H1 (cell line): Measurements from ENCODE around the gene SLC1A4. TPM values are rescaled to one million over a fixed set of nuclear protein-coding genes. Genes with fewer than 3 reads are reported as not detected.

Experiments used
- CTCF ChIA-PET: fragments of 300-600 bp; sonication (Branson Sonifier 250); formaldehyde crosslinking; loops from one replicate; lab custom pipeline; 2021; ENCODE audit not compliant: partially characterized antibody; lab: Charles Lee
- POLR2A ChIA-PET: fragments of 300-600 bp; sonication (Branson Sonifier 250); formaldehyde crosslinking; loops from one replicate; lab custom pipeline; 2021; ENCODE audit warnings: inconsistent platforms; ENCODE audit not compliant: partially characterized antibody; lab: Charles Lee
- DNase-seq, 2 experiments: peaks; one replicate each; pipeline versions ENCODE4 v3.0.0 to v3.0.0-alpha.2; 2010 to 2022; ENCODE audit warnings: low spot score in 2 of 2, low read depth in 1 of 2, mixed read lengths in 1 of 2
- FAIRE-seq: peaks from 2 replicates; lab custom pipeline; 2011; peaks lifted over from hg19 to GRCh38; lab: Jason Lieb, UNC
- H2AFZ ChIP-seq: 2 replicates; pipeline ENCODE4 v1.8.1; 2012; ENCODE audit warnings: low read length, inconsistent platforms
- H2AK5ac ChIP-seq: 2 replicates; pipeline ENCODE4 v1.6.1; 2013; ENCODE audit warnings: low read depth, low read length
- H2BK120ac ChIP-seq: replicated peaks from 2 replicates; pipeline ENCODE3; 2013; ENCODE audit warnings: low read depth, low read length, inconsistent platforms
- H2BK12ac ChIP-seq: 2 replicates; pipeline ENCODE4 v1.6.1; 2013; ENCODE audit warnings: low read depth, low read length
- H2BK15ac ChIP-seq: 2 replicates; pipeline ENCODE4 v1.6.1; 2013; ENCODE audit warnings: low read length
- H2BK20ac ChIP-seq: 2 replicates; pipeline ENCODE4 v1.6.1; 2013; ENCODE audit warnings: low read length
- H2BK5ac ChIP-seq: 2 replicates; pipeline ENCODE4 v1.6.1; 2013; ENCODE audit warnings: low read depth, low read length
- H3K14ac ChIP-seq: 2 replicates; pipeline ENCODE4 v1.6.1; 2013; ENCODE audit warnings: inconsistent platforms; ENCODE audit not compliant: insufficient read length
- H3K18ac ChIP-seq: 2 replicates; pipeline ENCODE4 v1.6.1; 2013; ENCODE audit warnings: low read length; ENCODE audit errors: extremely low read depth
- H3K23ac ChIP-seq: 2 replicates; pipeline ENCODE4 v1.6.1; 2013; ENCODE audit warnings: inconsistent platforms; ENCODE audit not compliant: insufficient read length
- H3K23me2 ChIP-seq: 2 replicates; pipeline ENCODE4 v1.6.1; 2013; ENCODE audit warnings: low read depth, low read length
- H3K27ac ChIP-seq: 2 replicates; pipeline ENCODE4 v1.6.1; 2011; ENCODE audit warnings: low read depth, low read length, inconsistent platforms
- H3K27me3 ChIP-seq, 4 experiments: replicated peaks in 1 of 4; 1 replicate in 1 of 4; 2 replicates in 3 of 4; pipeline versions ENCODE4 v1.6.1 to v1.8.1; 2011 to 2013; ENCODE audit warnings: low read length in 3 of 4, mild to moderate bottlenecking in 3 of 4, inconsistent platforms in 2 of 4, mixed read lengths in 2 of 4, moderate library complexity in 1 of 4; ENCODE audit not compliant: control insufficient read depth in 3 of 4, insufficient read depth in 3 of 4; ENCODE audit errors: extremely low read depth in 1 of 4
- H3K36me3 ChIP-seq, 4 experiments: 2 replicates each; pipeline versions ENCODE4 v1.6.1 to v1.8.1; 2011 to 2013; ENCODE audit warnings: mild to moderate bottlenecking in 4 of 4, low read length in 3 of 4, moderate library complexity in 2 of 4, control low read depth in 1 of 4, inconsistent platforms in 1 of 4; ENCODE audit not compliant: insufficient read depth in 4 of 4, control insufficient read depth in 2 of 4
- H3K4ac ChIP-seq: replicated peaks from 2 replicates; pipeline ENCODE3; 2013; ENCODE audit warnings: low read length, low read depth, mixed read lengths, inconsistent platforms; ENCODE audit not compliant: insufficient read length
- H3K4me1 ChIP-seq, 4 experiments: replicated peaks in 1 of 4; 1 replicate in 1 of 4; 2 replicates in 3 of 4; pipeline versions ENCODE4 v1.6.1 to v1.8.1; 2011 to 2013; ENCODE audit warnings: low read length in 3 of 4, inconsistent platforms in 2 of 4, mixed read lengths in 1 of 4; ENCODE audit not compliant: insufficient read depth in 4 of 4, control insufficient read depth in 3 of 4
- H3K4me2 ChIP-seq, 2 experiments: 2 replicates each; pipeline versions ENCODE4 v1.6.1 to v1.8.1; 2011 to 2013; ENCODE audit warnings: low read depth in 2 of 2, low read length in 2 of 2, control low read depth in 1 of 2, inconsistent platforms in 1 of 2, mild to moderate bottlenecking in 1 of 2; ENCODE audit not compliant: insufficient read depth in 1 of 2
- H3K4me3 ChIP-seq, 4 experiments: fragments of 200-600, 300-600 bp in 1 of 4; sonication (generic), shearing (Covaris generic), sonication (Bioruptor Twin) in 1 of 4; 2 replicates each; pipeline versions ENCODE4 v1.5.1 to v1.8.1; 2011 to 2016; ENCODE audit warnings: low read length in 4 of 4, low read depth in 3 of 4, control low read depth in 2 of 4, inconsistent platforms in 2 of 4, mild to moderate bottlenecking in 2 of 4, mixed read lengths in 1 of 4, moderate library complexity in 1 of 4; ENCODE audit not compliant: insufficient read depth in 2 of 4; ENCODE audit errors: extremely low read depth in 1 of 4
- H3K56ac ChIP-seq: replicated peaks from 2 replicates; pipeline ENCODE3; 2013; ENCODE audit warnings: low read depth, mild to moderate bottlenecking, mixed read lengths, low read length, inconsistent platforms; ENCODE audit not compliant: insufficient read length
- H3K79me1 ChIP-seq: 2 replicates; pipeline ENCODE4 v1.6.1; 2013; ENCODE audit warnings: low read depth, low read length, control low read depth
- H3K79me2 ChIP-seq, 2 experiments: 2 replicates each; pipeline versions ENCODE4 v1.6.1 to v1.8.1; 2012 to 2013; ENCODE audit warnings: low read length in 2 of 2, mild to moderate bottlenecking in 2 of 2, inconsistent platforms in 1 of 2; ENCODE audit not compliant: insufficient read depth in 2 of 2, control insufficient read depth in 1 of 2
- H3K9ac ChIP-seq, 4 experiments: replicated peaks in 1 of 4; 1 replicate in 1 of 4; 2 replicates in 3 of 4; pipeline versions ENCODE4 v1.6.1 to v1.8.1; 2011 to 2013; ENCODE audit warnings: low read depth in 3 of 4, low read length in 3 of 4, control low read depth in 2 of 4, mild to moderate bottlenecking in 2 of 4, moderate library complexity in 2 of 4, inconsistent platforms in 1 of 4; ENCODE audit errors: extremely low read depth in 1 of 4
- H3K9me3 ChIP-seq, 2 experiments: 2 replicates each; pipeline versions ENCODE4 v1.6.1 to v1.8.1; 2012 to 2013; ENCODE audit warnings: mild to moderate bottlenecking in 2 of 2, moderate library complexity in 2 of 2, control low read depth in 1 of 2, inconsistent platforms in 1 of 2, low read depth in 1 of 2, low read length in 1 of 2, mixed read lengths in 1 of 2; ENCODE audit not compliant: insufficient read depth in 2 of 2
- H4K20me1 ChIP-seq, 2 experiments: replicated peaks in 1 of 2; 2 replicates each; pipeline versions ENCODE3 to v1.8.1; 2011 to 2013; ENCODE audit warnings: inconsistent platforms in 2 of 2, low read length in 2 of 2, mild to moderate bottlenecking in 1 of 2; ENCODE audit not compliant: insufficient read depth in 2 of 2, control insufficient read depth in 1 of 2
- H4K5ac ChIP-seq: 2 replicates; pipeline ENCODE4 v1.6.1; 2013; ENCODE audit warnings: low read length, low read depth, mixed read lengths, inconsistent platforms; ENCODE audit not compliant: insufficient read length
- H4K8ac ChIP-seq: 2 replicates; pipeline ENCODE4 v1.8.0; 2013; ENCODE audit warnings: mild to moderate bottlenecking, moderate library complexity, low read length, inconsistent platforms; ENCODE audit not compliant: insufficient read depth; ENCODE audit errors: extremely low read depth
- H4K91ac ChIP-seq: replicated peaks from 2 replicates; pipeline ENCODE3; 2013; ENCODE audit warnings: low read length, mixed read lengths, inconsistent platforms; ENCODE audit not compliant: insufficient read length
- ASH2L ChIP-seq: fragments of 200-600, 300-600 bp; sonication (generic); IDR thresholded peaks from one replicate; pipeline ENCODE4 v1.7.1; 2017; ENCODE audit warnings: low read length
- CHD1 ChIP-seq: IDR thresholded peaks from 2 replicates; pipeline ENCODE4 v1.6.1; 2012; ENCODE audit warnings: low read depth, low read length, improper control_type of control experiment
- CHD2 ChIP-seq: IDR thresholded peaks from 2 replicates; pipeline ENCODE4 v1.6.1; 2012; ENCODE audit warnings: low read length, improper control_type of control experiment
- EZH2 ChIP-seq: fragments of 200-600 bp; sonication (generic); IDR thresholded peaks from 2 replicates; pipeline ENCODE4 v1.7.1; 2012; ENCODE audit warnings: low read depth, mild to moderate bottlenecking, moderate library complexity, low read length, inconsistent platforms; ENCODE audit not compliant: severe bottlenecking
- KDM1A ChIP-seq: fragments of 200-600, 300-600 bp; sonication (generic); IDR thresholded peaks from 2 replicates; pipeline ENCODE4 v1.7.1; 2016; ENCODE audit warnings: mild to moderate bottlenecking, low read length, borderline replicate concordance
- KDM4A ChIP-seq: IDR thresholded peaks from one replicate; pipeline ENCODE4 v1.7.1; 2012; ENCODE audit warnings: low read depth, mild to moderate bottlenecking, moderate library complexity, low read length, inconsistent platforms; ENCODE audit not compliant: severe bottlenecking
- NANOG ChIP-seq: IDR thresholded peaks from 2 replicates; pipeline ENCODE4 v1.6.1; 2011; ENCODE audit warnings: low read length, low read depth, mild to moderate bottlenecking, inconsistent platforms; ENCODE audit not compliant: insufficient read depth, poor library complexity, severe bottlenecking
- PHF8 ChIP-seq: fragments of 200-600 bp; sonication (generic); conservative IDR thresholded peaks from 2 replicates; pipeline ENCODE4 v1.7.1; 2012; ENCODE audit warnings: low read depth, mild to moderate bottlenecking, inconsistent platforms, low read length, moderate library complexity
- POLR2A ChIP-seq, 2 experiments: IDR thresholded peaks; 1 replicate in 1 of 2; 2 replicates in 1 of 2; pipeline ENCODE4 v1.6.1; 2011; ENCODE audit warnings: low read depth in 2 of 2, low read length in 2 of 2, mild to moderate bottlenecking in 2 of 2; ENCODE audit errors: control extremely low read depth in 1 of 2
- RAD21 ChIP-seq, 2 experiments: IDR thresholded peaks in 1 of 2; conservative IDR thresholded peaks in 1 of 2; 2 replicates each; pipeline ENCODE4 v1.6.1; 2011; ENCODE audit warnings: low read depth in 2 of 2, low read length in 2 of 2, improper control_type of control experiment in 1 of 2, inconsistent platforms in 1 of 2, mild to moderate bottlenecking in 1 of 2, moderate library complexity in 1 of 2
- RXRA ChIP-seq: IDR thresholded peaks from 2 replicates; pipeline ENCODE4 v1.6.1; 2011; ENCODE audit warnings: low read depth, mild to moderate bottlenecking, low read length, moderate library complexity; ENCODE audit not compliant: insufficient read depth
- SIN3A ChIP-seq, 2 experiments: IDR thresholded peaks in 1 of 2; conservative IDR thresholded peaks in 1 of 2; 2 replicates each; pipeline ENCODE4 v1.6.1; 2011 to 2012; ENCODE audit warnings: low read length in 2 of 2, improper control_type of control experiment in 1 of 2, low read depth in 1 of 2, mild to moderate bottlenecking in 1 of 2
- SP4 ChIP-seq: IDR thresholded peaks from 2 replicates; pipeline ENCODE4 v1.6.1; 2012; ENCODE audit warnings: low read length, inconsistent platforms
- SUZ12 ChIP-seq: fragments of 200-600 bp; sonication (generic); IDR thresholded peaks from 2 replicates; pipeline ENCODE4 v1.6.1; 2012; ENCODE audit warnings: mild to moderate bottlenecking, inconsistent platforms, low read length, moderate library complexity, mixed read lengths
- WGBS, 2 experiments: shearing (Covaris generic) in 1 of 2; methylation state at CpG; one replicate each; pipeline versions ENCODE4 v1.1.6 to v1.1.7; 2013 to 2015; ENCODE audit warnings: low lambda C conversion rate in 2 of 2, mixed read lengths in 2 of 2, inconsistent platforms in 1 of 2, low coverage in 1 of 2, missing lambda C conversion rate in 1 of 2; ENCODE audit not compliant: insufficient replicate concordance in 2 of 2, insufficient coverage in 1 of 2, insufficient read length in 1 of 2; ENCODE audit errors: extremely low coverage in 1 of 2, missing lambda C conversion rate in 1 of 2; 5-methylcytosine and 5-hydroxymethylcytosine counted together
- polyA plus RNA-seq, 7 experiments: library from polyadenylated mRNA; depleted of rRNA in 3 of 7; stranded (reverse) in 5 of 7; unstranded in 2 of 7; fragments of >200 nt in 5 of 7; fragments of 200-250 nt in 2 of 7; gene quantifications; 1 replicate in 5 of 7; 2 replicates in 1 of 7; 4 replicates in 1 of 7; pipeline versions ENCODE4 v1.2.1 to v1.2.3, GENCODE V29; 2011 to 2013; ENCODE audit warnings: missing spikeins in 2 of 7, mixed read lengths in 2 of 7
- total RNA-seq: library from RNA; stranded (reverse); fragmentation: NEBNext Ultra II Directional; extraction: Animal tissue kit (Norgen Biotek cat#: 25700); gene quantifications from 2 replicates; pipeline ENCODE4 v1.2.1, GENCODE V29; 2021

The SLC1A4 gene
- total and polyA plus RNA-seq, 2 of the 8 experiments (the other 6 are each of a cell fraction or from before 2014, with no cell fraction given): 0.44 to 0.86 TPM

DNA sequence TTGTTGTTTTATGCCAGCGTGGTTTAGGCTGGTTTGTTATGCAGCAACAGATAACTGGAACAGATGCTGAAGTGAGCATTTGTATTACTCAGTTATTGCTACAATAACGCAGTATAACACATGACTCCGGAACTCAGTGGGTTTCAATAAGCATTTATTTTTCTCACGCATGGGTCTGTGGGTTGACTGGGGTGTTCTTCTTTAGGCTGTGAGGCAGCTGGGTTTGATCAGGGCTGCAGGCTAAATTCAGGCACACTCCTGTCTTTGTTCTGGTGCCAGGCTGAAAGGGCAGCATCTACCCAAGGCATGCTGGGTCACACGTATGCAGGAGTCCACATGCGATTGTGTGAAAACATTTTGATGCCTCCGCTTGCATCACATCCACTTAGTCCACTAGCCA, 3.8 kb upstream of the SLC1A4 start:
- Histone ChIP-seq H3K9me3 (no peaks in the 10 kb centered on the region), H3K79me1 (no peaks in the 10 kb centered on the region), H3K36me3 (peaks cover 0 to 4% (median 0%) of the 10 kb centered on the region in 4 experiments; a peak in 1 of 8 replicates), H3K23ac (no peak overlapping the region), H3K4me3 (no peak overlapping the region), H3K4ac (no peak overlapping the region), H2BK5ac (no peak overlapping the region), H3K4me2 (no peak overlapping the region), H3K27ac (no peak overlapping the region), H3K79me2 (no peaks in the 10 kb centered on the region), H4K8ac (no peak overlapping the region), H3K9ac (no peak overlapping the region), H2BK15ac (no peak overlapping the region), H4K5ac (no peak overlapping the region), H2AFZ (no peak overlapping the region), H3K14ac (no peak overlapping the region), H4K91ac (no peak overlapping the region), H2AK5ac (no peak overlapping the region), H3K27me3 (peaks cover 15 to 42% (median 33%) of the 10 kb centered on the region in 4 experiments), H2BK120ac (no peak overlapping the region), H2BK20ac (no peak overlapping the region), H3K23me2 (peaks cover 12% of the 10 kb centered on the region; the same call in 1 of the 2 replicates), H3K18ac (no peak overlapping the region), H3K56ac (no peak overlapping the region), H4K20me1 (peaks cover 0 to 6% of the 10 kb centered on the region in 2 experiments), H2BK12ac (no peak overlapping the region), H3K4me1 (peaks cover 0 to 7% (median 5%) of the 10 kb centered on the region in 4 experiments; a peak in 5 of 7 replicates)
- ChIA-PET POLR2A (no interaction called here), CTCF (interaction anchor here (1.1 to 1.7 kb wide), 2 partner anchors 12 to 70 kb away, joined by 3 read pairs; partner anchors contain the start of gene CEP68)
- WGBS, 2 experiments: 91% methylated on average over 7 of the region's 7 CpGs; no CpG with 5 or more reads in 1 of the 2 experiments
- DNase-seq (no peak), FAIRE-seq (no peak)
- TF ChIP-seq PHF8 (no peak), EZH2 (no peak), KDM4A (no peak), RXRA (no peak), KDM1A (no peak), ASH2L (no peak), SIN3A (conservative IDR thresholded peaks at IDR 0.05 in 1 of 2, IDR thresholded peaks at IDR 0.05 in 1 of 2; ENCODE audit: low read depth in 1 of 2, low read length in 2 of 2) (no peak), RAD21 (IDR thresholded peaks at IDR 0.05 in 1 of 2, conservative IDR thresholded peaks at IDR 0.05 in 1 of 2; ENCODE audit: low read depth in 2 of 2, low read length in 2 of 2) (no peak), POLR2A (IDR thresholded peaks at IDR 0.05; ENCODE audit: control extremely low read depth in 1 of 2, low read depth in 2 of 2, low read length in 2 of 2) (no peak), SUZ12 (no peak), NANOG (no peak), CHD1 (no peak), SP4 (no peak), CHD2 (no peak)
